Measurements from ENCODE around the gene ITGA6. TPM values are rescaled to one million over a fixed set of nuclear protein-coding genes. Genes with fewer than 3 reads are reported as not detected.
A peak's percentile ranks its signal among the peaks of the same experiment; 100 is the strongest.

The ITGA6 gene
- total RNA-seq, 6 donors from 2014 or later = 38.1 to 99.7 (median 57.9) TPM

DNA sequence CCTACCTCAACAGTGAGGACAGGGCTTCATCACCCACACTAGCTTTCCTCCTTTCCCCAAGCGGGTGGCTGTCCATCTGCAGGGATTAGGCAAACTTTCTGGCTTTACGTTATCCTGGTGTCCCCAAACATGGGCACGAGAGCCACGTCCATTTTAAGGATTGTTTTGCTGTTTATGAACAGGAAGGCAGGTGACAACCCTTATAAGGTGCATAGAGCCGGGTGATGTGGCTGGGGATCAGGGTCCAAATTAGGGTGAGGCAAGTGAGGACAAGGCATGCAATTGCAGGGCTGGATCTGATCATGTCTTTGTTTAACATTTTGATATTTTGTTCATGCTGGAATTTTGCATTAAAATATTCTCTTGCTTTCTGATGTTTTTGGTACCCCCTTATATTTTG, 27.6 kb upstream of the ITGA6 start:
- Histone ChIP-seq H3K36me3 (no peaks in the 10 kb centered on the region), H3K4me1 (peaks cover 5 to 21% (median 9%) of the 10 kb centered on the region in 4 donors), H3K27ac (no peak overlapping the region), H3K4me3 (no peak overlapping the region), H3K27me3 (no peaks in the 10 kb centered on the region), H3K9me3 (no peaks in the 10 kb centered on the region)
- TF ChIP-seq, protein P1, sequence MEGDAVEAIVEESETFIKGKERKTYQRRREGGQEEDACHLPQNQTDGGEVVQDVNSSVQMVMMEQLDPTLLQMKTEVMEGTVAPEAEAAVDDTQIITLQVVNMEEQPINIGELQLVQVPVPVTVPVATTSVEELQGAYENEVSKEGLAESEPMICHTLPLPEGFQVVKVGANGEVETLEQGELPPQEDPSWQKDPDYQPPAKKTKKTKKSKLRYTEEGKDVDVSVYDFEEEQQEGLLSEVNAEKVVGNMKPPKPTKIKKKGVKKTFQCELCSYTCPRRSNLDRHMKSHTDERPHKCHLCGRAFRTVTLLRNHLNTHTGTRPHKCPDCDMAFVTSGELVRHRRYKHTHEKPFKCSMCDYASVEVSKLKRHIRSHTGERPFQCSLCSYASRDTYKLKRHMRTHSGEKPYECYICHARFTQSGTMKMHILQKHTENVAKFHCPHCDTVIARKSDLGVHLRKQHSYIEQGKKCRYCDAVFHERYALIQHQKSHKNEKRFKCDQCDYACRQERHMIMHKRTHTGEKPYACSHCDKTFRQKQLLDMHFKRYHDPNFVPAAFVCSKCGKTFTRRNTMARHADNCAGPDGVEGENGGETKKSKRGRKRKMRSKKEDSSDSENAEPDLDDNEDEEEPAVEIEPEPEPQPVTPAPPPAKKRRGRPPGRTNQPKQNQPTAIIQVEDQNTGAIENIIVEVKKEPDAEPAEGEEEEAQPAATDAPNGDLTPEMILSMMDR (IDR thresholded peaks at IDR 0.05) = no peak
- no peak for TF ChIP-seq POLR2AphosphoS5 (IDR thresholded peaks at IDR 0.05)
- no peak for TF ChIP-seq POLR2A (IDR thresholded peaks at IDR 0.05)
- no peak for TF ChIP-seq EP300 (IDR thresholded peaks at IDR 0.05)
- ATAC-seq (ENCODE audit: low FRiP score in 2 of 2) = no peak
- WGBS, 2 donors = 92 to 97% methylated on average over 5 of the region's 5 CpGs
- no peak for DNase-seq

DNA sequence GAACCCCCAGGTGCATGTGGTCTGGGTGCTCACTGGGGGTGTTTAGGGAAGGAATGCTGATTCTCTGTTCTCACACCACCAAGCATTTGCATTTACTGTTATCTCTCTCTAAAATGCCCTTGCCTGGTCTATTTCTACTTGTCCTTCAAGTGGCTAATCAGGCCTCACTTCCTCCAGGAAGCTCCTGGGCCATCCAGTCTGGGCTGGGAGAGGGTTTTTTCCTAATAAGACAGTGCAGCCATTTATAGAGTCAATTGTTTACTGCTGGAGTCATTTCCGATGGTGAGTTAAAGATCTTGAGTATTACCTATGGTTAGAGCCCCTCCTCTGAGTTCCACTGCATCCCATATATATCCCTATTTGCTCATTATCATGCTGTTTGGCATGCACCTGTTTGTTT, 25.2 kb upstream of the ITGA6 start:
- WGBS, 2 donors = 45 to 54% methylated on average over 1 of the region's 1 CpG
- Histone ChIP-seq H3K27ac (no peak overlapping the region), H3K4me3 (no peak overlapping the region), H3K36me3 (no peaks in the 10 kb centered on the region), H3K27me3 (no peaks in the 10 kb centered on the region), H3K9me3 (no peaks in the 10 kb centered on the region), H3K4me1 (peaks cover 0 to 14% (median 4%) of the 10 kb centered on the region in 4 donors)
- DNase-seq = no peak
- TF ChIP-seq EP300 (IDR thresholded peaks at IDR 0.05) = no peak
- no peak for TF ChIP-seq POLR2AphosphoS5 (IDR thresholded peaks at IDR 0.05)
- TF ChIP-seq, protein P1 (IDR thresholded peaks at IDR 0.05) = no peak
- no peak for TF ChIP-seq POLR2A (IDR thresholded peaks at IDR 0.05)
- ATAC-seq (ENCODE audit: low FRiP score in 2 of 2) = no peak

DNA sequence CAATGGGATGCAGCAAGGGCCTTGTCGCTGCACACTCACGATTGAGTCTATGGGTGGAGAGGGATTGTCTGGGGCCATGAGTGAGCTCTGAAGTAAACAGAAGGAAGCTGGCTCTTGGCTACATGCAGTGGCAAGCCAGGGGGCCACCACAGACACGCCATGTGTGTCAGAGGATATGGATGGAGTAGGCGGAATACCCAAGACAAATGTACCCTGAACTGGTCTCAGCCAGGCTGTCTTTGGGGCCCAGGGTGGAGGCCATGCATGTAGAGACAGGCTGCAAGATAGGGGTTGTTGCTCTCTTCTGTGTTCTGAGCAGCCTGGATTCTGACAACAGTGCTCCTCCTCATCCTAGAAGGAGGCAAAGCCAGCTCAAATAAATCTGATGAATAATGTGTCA, 24.0 kb upstream of the ITGA6 start:
- Histone ChIP-seq H3K4me3 (no peak overlapping the region), H3K36me3 (no peaks in the 10 kb centered on the region), H3K4me1 (peaks cover 0 to 17% (median 3%) of the 10 kb centered on the region in 4 donors), H3K27me3 (no peaks in the 10 kb centered on the region), H3K9me3 (no peaks in the 10 kb centered on the region), H3K27ac (peak overlapping the region in 3 of 4 donors; percentile 44 to 60 (median 46))
- TF ChIP-seq, protein P1 (IDR thresholded peaks at IDR 0.05) = no peak
- TF ChIP-seq POLR2AphosphoS5 (IDR thresholded peaks at IDR 0.05) = no peak
- no peak for TF ChIP-seq EP300 (IDR thresholded peaks at IDR 0.05)
- TF ChIP-seq POLR2A (IDR thresholded peaks at IDR 0.05) = no peak
- WGBS, 2 donors = 76 to 82% methylated on average over 4 of the region's 4 CpGs
- DNase-seq = no peak
- ATAC-seq (ENCODE audit: low FRiP score in 2 of 2) = no peak

DNA sequence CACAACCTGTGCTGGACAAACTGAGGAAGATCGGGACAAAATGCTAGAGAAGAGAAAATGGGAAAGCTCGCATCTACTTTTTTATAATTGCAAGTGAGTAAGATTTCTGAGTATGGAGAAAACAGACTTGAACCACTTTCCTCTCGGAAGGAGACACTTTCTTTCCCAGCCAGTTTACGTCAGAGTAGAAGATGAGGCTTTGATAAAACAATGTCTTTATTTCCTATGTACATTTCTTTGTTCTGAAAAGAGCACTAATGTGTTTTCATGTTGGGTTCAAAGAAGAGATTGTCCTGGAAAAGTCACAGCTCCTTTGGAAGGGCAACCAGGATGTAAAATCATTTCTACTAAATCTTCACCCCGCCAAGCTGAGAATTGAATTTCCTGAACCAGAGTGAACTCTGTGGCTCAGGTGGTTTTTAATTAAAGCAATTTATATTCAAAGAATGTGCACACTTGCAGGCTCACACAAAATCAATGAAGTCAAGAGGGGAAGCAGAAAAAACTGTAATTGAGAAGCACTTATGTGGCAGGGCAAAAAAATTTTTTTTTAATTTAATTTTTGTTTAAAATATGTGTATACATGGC, 23.4 kb upstream of the ITGA6 start:
- Histone ChIP-seq H3K27ac (peak overlapping the region in 3 of 4 donors; percentile 44 to 72 (median 60)), H3K27me3 (no peaks in the 10 kb centered on the region), H3K4me3 (no peak overlapping the region), H3K36me3 (no peaks in the 10 kb centered on the region), H3K9me3 (no peaks in the 10 kb centered on the region), H3K4me1 (peaks cover 0 to 22% (median 4%) of the 10 kb centered on the region in 4 donors)
- ATAC-seq (ENCODE audit: low FRiP score in 2 of 2) (no peak), DNase-seq (no peak)
- WGBS, 2 donors = 67 to 73% methylated on average over 5 of the region's 5 CpGs
- TF ChIP-seq, protein P1 (IDR thresholded peaks at IDR 0.05) = no peak
- TF ChIP-seq POLR2AphosphoS5 (IDR thresholded peaks at IDR 0.05) (no peak), POLR2A (IDR thresholded peaks at IDR 0.05) (no peak), EP300 (IDR thresholded peaks at IDR 0.05) (no peak)

DNA sequence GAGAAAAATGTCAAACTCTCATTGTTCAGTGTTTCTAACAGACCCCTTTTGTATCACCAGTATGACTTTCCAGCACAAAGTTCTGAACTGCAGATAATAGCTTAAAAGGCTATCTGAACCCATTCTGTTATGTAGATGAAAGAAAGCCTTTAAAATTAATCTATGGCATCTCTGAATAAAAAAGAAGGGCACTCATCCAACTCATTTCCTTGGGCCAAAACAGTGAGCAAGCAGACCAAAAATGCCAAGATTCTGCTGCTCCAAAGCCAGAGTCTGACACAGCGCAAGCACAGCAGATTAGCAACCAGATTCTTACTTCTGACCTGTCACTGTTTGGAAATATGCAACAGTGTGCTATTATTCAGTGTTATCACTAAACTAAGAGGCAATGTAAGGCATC, 22.6 kb upstream of the ITGA6 start:
- H3K27me3 ChIP-seq = no peaks in the 10 kb centered on the region
- H3K4me1 ChIP-seq = peaks cover 0 to 26% (median 7%) of the 10 kb centered on the region in 4 donors
- H3K9me3 ChIP-seq = no peaks in the 10 kb centered on the region
- H3K36me3 ChIP-seq = no peaks in the 10 kb centered on the region
- H3K27ac ChIP-seq = peak overlapping the region in 1 of 4 donors; percentile 72
- no peak overlapping the region for H3K4me3 ChIP-seq
- ATAC-seq (ENCODE audit: low FRiP score in 2 of 2) = no peak
- DNase-seq = no peak
- 65 to 74% methylated on average over 1 of the region's 1 CpG for WGBS, 2 donors
- TF ChIP-seq, protein P1 (IDR thresholded peaks at IDR 0.05) = no peak
- TF ChIP-seq POLR2AphosphoS5 (IDR thresholded peaks at IDR 0.05) = no peak
- no peak for TF ChIP-seq EP300 (IDR thresholded peaks at IDR 0.05)
- no peak for TF ChIP-seq POLR2A (IDR thresholded peaks at IDR 0.05)

All from upper lobe of left lung (tissue), 6 donors.